GM12864 (cell line): Measurements from ENCODE around the gene MKNK1.

Experiments used
- DNase-seq: peaks from one replicate; pipeline ENCODE4 v3.0.0-alpha.2; 2011; ENCODE audit warnings: low read depth
- H3K4me3 ChIP-seq: 2 replicates; pipeline ENCODE4 v1.5.1; 2011; ENCODE audit warnings: mild to moderate bottlenecking, low read depth, low read length, control low read depth
- TF ChIP-seq, protein P1 (sequence below): IDR thresholded peaks from 2 replicates; pipeline ENCODE4 v1.5.1; 2011; ENCODE audit warnings: low read depth, mild to moderate bottlenecking, moderate library complexity, low read length, control low read depth, inconsistent platforms; ENCODE audit errors: missing control alignments

The MKNK1 gene

GRCh38 chr1:46554597-46555381 lies 49.3 kb downstream of the MKNK1 start:
- TF ChIP-seq, protein P1, sequence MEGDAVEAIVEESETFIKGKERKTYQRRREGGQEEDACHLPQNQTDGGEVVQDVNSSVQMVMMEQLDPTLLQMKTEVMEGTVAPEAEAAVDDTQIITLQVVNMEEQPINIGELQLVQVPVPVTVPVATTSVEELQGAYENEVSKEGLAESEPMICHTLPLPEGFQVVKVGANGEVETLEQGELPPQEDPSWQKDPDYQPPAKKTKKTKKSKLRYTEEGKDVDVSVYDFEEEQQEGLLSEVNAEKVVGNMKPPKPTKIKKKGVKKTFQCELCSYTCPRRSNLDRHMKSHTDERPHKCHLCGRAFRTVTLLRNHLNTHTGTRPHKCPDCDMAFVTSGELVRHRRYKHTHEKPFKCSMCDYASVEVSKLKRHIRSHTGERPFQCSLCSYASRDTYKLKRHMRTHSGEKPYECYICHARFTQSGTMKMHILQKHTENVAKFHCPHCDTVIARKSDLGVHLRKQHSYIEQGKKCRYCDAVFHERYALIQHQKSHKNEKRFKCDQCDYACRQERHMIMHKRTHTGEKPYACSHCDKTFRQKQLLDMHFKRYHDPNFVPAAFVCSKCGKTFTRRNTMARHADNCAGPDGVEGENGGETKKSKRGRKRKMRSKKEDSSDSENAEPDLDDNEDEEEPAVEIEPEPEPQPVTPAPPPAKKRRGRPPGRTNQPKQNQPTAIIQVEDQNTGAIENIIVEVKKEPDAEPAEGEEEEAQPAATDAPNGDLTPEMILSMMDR: no peak
- H3K4me3 ChIP-seq: no peak overlapping the region
- DNase-seq: no peak

GRCh38 chr1:46554236-46554596 lies 49.9 kb downstream of the MKNK1 start:
- TF ChIP-seq, protein P1: no peak
- no peak for DNase-seq
- H3K4me3 ChIP-seq: no peak overlapping the region

DNA sequence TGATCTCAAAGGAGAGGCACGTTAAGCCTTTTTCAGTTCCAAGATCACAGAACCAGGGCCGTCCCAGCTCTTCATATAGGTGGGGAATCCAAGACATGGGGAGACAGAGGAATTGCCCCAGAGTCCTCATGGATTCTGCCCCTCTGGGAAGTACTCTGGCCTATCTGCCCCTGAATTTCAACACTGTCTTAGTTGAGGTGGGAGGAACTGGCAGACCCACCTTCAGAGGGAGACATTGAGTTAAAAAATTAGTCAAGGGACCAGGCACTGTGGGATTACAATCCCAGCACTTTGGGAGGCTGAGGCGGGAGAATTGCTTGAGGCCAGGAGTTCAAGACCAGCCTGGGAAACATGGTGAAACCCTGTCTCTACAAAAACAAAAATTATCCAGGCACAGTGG lies 50.6 kb downstream of the MKNK1 start:
- no peak overlapping the region for H3K4me3 ChIP-seq
- DNase-seq: no peak
- TF ChIP-seq, protein P1: no peak

DNA sequence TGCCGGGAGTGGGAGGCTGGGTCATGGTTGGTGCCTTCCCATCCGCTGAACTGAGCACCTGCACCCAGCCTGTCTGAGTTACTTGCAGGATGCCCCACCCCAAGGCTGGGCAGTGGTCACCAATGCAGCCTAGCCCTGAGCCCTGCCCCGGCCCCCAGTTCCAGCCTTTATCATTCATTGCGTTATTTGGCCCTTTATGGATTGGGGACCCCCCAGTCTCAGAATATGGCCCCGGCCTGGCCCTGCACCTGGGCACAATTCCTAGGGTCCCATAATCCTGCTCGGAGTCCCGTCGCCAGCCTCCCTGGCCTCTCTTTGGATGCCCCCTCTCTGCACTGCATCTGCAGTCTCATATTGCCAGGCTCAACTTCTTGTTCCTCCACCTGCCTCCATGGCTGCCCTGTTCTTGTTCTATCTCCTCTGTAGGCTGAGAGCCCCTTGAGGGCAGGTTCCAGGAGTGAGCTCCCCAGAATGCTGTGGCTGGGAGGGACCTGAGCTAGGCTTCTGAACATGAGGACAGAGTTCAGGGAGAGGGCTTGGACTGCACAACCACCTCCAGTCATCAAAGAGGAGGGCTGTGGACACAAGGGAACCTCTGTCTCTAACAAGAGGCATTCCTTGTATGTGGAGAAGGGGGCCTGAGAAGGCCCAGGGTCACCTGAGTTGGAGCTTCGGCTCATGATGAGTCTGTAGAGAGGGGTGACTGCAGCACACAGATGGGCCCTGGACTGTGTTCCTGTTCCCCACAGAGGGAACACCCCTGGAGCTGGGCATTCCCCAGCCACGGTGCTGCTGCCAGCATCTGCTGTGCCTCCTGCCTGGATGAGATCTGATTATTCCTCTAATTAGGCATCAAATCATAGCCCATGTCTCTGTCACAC lies 51.5 kb downstream of the MKNK1 start:
- no peak for DNase-seq
- TF ChIP-seq, protein P1: no peak
- H3K4me3 ChIP-seq: no peak overlapping the region

- TF ChIP-seq, protein P1: no peak
- no peak for DNase-seq
- no peak within 1 kb of the TSS for H3K4me3 ChIP-seq
Observed at GRCh38 chr1:46551597-46552095, 52.4 kb downstream of the MKNK1 start, which contains the start of gene KNCN. TSS of gene KNCN (minus strand) at chr1:46551647. CDS start at chr1:46551215, 432 bp downstream.

DNA sequence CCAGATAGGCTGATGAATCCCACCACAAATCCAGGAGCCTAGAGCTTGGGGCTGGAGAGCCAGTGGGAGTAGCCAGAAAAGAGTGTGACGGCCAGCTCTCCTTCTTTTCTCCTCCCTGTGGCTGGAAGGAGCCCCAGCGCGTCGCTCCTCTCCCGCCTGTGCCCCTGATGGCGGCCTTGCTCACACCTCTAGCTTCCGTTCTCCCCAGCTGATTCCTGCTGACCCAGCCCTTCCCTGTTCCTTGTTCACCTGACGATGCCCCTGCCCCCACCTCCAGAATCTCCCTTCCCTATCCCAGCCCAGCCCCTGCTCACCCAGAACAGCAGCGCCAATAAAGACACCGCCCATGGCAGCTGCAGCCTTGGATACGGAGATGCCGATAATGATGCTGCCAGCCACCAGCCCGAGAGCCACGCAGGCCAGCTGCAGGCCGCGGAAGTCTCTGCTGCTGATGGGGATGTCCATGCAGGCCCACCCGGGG lies 53.3 kb downstream of the MKNK1 start:
- TF ChIP-seq, protein P1: no peak
- no peak for DNase-seq

More for the DNA sequence above, 53.3 kb downstream of the MKNK1 start:
- H3K4me3 ChIP-seq: no peak overlapping the region
